Measurements from ENCODE around the gene DYRK1B.

Gene DYRK1B

GRCh38 chr19:39796000-39796498, 37.9 kb downstream of the DYRK1B start:
- H3K27ac ChIP-seq: no peak overlapping the region
- TF ChIP-seq CTCF (conservative IDR thresholded peaks at IDR 0.05): no peak

GRCh38 chr19:39795001-39795400, 39.0 kb downstream of the DYRK1B start:
- no peak overlapping the region for H3K27ac ChIP-seq
- TF ChIP-seq CTCF (conservative IDR thresholded peaks at IDR 0.05): no peak

GRCh38 chr19:39792999-39793546, 40.9 kb downstream of the DYRK1B start:
- no peak overlapping the region; the same call in 1 of the 2 replicates for H3K27ac ChIP-seq
- peak; percentile 96 for TF ChIP-seq CTCF (conservative IDR thresholded peaks at IDR 0.05)

GRCh38 chr19:39788244-39788643, 45.7 kb downstream of the DYRK1B start:
- H3K27ac ChIP-seq: no peak overlapping the region
- no peak for TF ChIP-seq CTCF (conservative IDR thresholded peaks at IDR 0.05)

GRCh38 chr19:39780894-39781293, 53.1 kb downstream of the DYRK1B start:
- no peak for TF ChIP-seq CTCF (conservative IDR thresholded peaks at IDR 0.05)
- H3K27ac ChIP-seq: no peak overlapping the region

- H3K27ac ChIP-seq: no peak within 1 kb of the TSS
- no peak for TF ChIP-seq CTCF (conservative IDR thresholded peaks at IDR 0.05)
These were observed 55.2 kb downstream of the DYRK1B start, which contains the start of gene LEUTX for GRCh38 chr19:39778763-39779162. LEUTX (plus strand) TSS chr19:39778854; CDS start chr19:39778921, 67 bp downstream.
